ENCODE results near the gene GIT1.

DNA sequence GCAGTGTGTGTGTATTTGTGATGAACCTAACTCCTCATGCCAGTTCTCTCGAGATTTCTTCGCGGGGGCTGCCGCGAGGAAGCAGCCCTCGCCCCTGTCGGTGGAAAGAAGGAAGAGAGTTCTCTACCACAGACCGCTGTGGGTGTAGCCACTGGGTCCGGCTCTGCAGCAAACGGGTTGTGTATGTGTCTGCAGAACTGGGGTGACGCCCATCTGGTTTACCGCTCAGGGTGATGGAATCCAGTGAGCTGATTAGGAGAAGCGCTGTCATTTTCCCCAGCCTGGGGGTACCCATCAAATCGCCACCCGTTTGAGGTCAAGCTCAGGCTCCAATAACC lies 25.6 kb upstream of the GIT1 start:
- TF ChIP-seq, protein P1, sequence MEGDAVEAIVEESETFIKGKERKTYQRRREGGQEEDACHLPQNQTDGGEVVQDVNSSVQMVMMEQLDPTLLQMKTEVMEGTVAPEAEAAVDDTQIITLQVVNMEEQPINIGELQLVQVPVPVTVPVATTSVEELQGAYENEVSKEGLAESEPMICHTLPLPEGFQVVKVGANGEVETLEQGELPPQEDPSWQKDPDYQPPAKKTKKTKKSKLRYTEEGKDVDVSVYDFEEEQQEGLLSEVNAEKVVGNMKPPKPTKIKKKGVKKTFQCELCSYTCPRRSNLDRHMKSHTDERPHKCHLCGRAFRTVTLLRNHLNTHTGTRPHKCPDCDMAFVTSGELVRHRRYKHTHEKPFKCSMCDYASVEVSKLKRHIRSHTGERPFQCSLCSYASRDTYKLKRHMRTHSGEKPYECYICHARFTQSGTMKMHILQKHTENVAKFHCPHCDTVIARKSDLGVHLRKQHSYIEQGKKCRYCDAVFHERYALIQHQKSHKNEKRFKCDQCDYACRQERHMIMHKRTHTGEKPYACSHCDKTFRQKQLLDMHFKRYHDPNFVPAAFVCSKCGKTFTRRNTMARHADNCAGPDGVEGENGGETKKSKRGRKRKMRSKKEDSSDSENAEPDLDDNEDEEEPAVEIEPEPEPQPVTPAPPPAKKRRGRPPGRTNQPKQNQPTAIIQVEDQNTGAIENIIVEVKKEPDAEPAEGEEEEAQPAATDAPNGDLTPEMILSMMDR (conservative IDR thresholded peaks at IDR 0.05; ENCODE audit: low read depth, low read length) = no peak
- TF ChIP-seq EZH2 (IDR thresholded peaks at IDR 0.05; ENCODE audit: borderline replicate concordance, low read depth, low read length, poor library complexity, severe bottlenecking) = no peak

All from A673 (cell line).